Measurements from ENCODE around the gene ZNF423.

DNA sequence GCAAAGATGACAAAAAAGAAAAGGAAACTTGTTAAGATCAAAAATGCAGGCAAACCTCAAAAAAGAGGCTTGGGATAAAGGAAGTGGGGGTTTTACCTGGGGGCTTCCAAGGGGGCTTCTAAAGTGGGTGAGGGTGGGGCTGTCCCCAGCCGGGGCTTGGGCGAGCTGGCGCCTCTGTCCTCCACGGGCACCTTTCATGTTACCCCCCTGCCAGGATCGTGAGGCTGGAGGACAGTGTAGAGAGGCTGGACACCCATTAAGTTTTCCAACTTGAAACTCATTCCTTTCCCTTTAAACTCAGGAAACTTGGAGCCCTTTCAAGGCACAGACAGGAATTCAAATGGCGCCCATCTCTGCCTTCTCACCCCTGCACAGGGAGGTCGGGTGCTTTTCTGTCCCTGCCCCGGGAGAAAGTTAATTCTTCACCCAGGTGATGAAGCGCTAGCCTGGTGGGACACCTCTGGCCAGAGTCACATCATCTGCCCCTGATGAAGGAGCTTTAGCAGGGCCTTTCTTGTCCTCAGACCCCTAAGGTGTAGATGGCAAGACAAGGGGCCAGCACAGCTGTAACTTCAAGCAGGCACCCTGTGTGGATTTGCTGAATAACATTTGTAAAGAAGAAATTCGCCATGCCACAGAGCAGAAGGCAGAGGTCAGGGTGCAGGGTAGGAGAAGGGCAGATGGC lies 395.0 kb downstream of the ZNF423 start:
- TF ChIP-seq TAF1 (IDR thresholded peaks at IDR 0.05; ENCODE audit: borderline replicate concordance, insufficient read depth, low read length) (no peak), POLR2AphosphoS5 (IDR thresholded peaks at IDR 0.05; ENCODE audit: low read depth, low read length) (no peak), SIN3A (IDR thresholded peaks at IDR 0.05; ENCODE audit: borderline replicate concordance, insufficient read depth, low read length) (no peak), REST (IDR thresholded peaks at IDR 0.05; ENCODE audit: insufficient read depth in 1 of 2, low read depth in 2 of 2, low read length in 2 of 2) (no peak), FOXP2 (optimal IDR thresholded peaks at IDR 0.05; ENCODE audit: borderline replicate concordance, extremely low read depth, extremely low read length, insufficient read depth) (no peak)

Measured in PFSK-1 (cell line).